IPS DF 4.7 (cell line): Measurements from ENCODE around the gene QRFPR.
"Not testable (repeated sequence)": the region's sequence is repeated elsewhere in the genome, so short reads cannot be mapped to it uniquely, and the experiment has no call there.

Experiments used
- DNase-seq: peaks from one replicate; pipeline ENCODE4 v3.0.0-alpha.2; 2013; ENCODE audit warnings: low spot score; ENCODE audit errors: extremely low read depth

Gene QRFPR

DNA sequence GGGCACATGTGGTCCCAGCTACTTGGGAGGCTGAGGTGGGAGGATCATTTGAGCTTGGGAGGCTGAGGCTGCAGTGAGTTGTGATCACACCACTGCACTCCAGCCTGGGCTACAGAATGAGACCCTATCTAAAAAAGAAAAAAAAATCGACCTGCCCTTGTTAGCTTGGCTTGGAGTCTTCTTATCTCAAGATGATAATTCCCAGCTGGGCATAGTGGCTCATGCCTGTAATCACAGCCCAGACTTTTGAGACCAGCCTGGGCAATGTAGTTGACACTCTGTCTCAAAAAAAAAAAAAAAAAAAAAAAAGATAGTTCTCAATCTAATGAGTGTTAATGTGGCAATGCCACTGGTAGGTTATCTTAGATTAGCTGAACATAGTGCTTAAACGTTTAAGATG lies 41.0 kb downstream of the QRFPR start:
- no peak for DNase-seq

DNA sequence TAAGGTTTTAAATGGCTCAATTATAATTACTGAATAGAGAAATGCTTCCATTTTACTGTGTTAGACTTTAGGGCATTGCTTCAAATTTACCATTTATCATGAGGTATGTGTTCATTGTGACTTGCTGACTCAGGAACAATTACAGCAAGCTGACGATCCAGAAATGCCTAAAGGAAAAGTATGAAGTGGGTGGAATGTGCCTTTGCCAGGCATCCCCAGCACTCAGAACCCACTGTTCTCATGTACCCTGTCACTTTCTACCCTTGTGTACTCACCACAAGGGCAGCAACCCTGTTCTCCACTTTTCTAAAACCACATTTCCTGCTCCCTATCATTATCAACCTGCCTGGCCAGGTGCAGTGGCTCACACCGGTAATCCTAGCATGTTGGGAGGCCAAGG lies 41.5 kb downstream of the QRFPR start:
- DNase-seq, result no peak

DNA sequence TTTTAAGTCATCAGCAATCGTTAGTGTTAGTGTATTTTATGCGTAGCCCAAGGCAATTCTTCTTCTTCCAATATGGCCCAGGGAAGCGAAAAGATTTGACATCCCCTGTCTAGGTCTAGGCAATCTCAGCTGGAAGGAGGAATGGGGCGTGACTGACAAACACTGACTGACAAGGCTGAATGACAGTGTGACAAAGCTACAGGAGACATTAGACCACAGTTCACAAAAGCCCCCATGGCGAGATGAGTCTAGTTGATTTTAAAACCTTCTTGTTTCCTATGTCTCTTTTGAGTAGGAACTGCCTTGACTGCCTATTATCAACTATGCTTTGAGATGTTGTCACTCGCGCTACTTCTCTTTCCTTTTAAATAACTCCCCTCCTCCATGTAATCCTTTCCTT lies 42.3 kb downstream of the QRFPR start:
- DNase-seq, result no peak

DNA sequence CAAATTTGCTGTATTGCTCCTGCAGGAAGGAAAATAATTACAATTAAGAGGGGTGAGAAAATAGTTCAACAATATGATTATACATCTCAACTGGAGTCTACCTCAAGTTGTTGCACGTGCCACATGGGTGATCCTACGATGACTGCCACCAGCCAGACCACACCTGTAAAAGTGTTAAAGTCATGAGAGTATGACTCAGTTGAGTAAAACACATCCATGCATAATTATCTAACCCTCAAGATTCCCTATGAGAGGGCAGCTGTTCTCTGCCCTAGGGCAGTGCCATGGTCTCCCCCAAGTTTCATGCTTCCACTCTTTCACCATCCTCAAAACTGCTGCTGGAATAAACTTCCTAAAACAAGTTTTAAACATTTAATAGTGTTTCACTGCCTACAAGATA lies 44.1 kb downstream of the QRFPR start:
- DNase-seq, result no peak

DNA sequence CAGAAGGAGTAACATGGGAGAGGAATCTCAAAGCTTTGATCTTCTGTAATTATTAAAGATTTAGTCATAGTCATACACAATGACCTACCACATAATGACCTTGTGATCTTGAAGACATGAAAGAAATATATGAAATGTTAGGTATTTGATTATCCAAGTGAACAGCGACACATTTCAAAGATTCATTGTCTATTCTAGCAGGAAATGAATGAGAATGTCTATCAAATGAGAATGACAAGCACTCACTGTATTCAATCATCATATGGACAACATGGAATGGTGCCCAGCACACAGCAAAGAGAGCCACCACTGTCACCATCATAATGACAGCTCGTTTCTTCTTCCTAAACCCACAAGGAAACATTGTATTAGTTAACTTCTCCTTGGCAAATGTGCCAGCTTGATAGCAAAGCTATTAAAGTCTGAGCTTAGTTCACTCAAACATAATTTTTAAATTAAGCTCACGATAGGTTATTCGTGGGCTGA lies 50.6 kb downstream of the QRFPR start:
- DNase-seq, result no peak

DNA sequence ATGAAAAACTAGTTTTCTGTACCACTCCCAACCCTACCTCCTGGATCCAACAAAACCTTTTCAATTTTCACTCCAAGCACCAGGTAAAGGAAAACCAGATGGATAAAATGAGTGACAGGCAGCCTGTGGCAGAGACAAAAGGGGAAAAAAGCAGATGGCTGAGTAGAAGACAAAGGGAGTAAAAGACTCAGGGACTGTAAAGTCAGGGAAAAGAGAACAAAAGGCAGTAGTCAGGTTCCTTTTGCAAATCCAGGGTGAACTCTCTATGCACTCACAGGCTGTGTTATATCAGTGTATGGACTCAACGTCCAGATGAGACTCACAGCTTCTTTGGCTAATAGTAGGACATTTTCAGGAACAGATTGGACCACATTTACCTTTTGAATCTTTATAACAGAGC lies 54.2 kb downstream of the QRFPR start:
- no peak for DNase-seq

DNA sequence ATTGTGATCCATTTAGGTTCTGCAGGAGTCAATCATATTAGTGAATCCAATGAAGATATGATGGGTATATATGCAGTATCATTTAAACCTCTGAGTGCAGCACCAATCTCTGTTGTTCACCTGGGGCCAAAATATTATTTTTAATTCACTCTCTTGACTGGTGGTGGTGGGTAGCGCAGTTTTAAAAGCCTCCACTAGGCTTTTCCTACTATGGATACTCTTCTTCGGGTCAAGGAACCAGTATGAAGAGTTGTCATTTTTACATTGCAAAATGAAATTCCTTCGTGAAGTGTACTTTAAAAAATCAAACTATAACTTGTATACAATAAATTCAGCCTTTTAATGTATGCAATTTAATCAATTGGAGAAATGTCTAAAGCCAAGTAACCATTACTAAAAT lies 56.5 kb downstream of the QRFPR start:
- DNase-seq, result no peak

DNA sequence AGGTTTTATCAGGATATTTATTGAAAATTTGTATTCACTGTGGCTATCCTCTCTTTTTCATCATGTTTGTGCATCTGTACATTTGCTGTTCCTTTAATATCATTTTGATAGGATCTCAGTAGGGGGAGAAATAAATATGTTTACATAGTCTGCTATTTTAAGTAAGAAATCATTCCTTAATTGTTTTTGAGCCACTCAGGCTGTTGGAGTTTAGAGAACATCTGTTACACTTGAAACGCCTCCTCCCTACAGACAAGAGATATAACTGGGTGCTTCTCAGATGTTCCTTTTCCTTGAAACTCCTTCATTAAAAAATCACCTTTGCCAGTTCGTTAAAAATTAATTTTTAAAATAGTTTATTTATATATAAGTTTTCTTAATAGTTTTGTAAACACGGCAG lies 59.4 kb downstream of the QRFPR start:
- no peak for DNase-seq

DNA sequence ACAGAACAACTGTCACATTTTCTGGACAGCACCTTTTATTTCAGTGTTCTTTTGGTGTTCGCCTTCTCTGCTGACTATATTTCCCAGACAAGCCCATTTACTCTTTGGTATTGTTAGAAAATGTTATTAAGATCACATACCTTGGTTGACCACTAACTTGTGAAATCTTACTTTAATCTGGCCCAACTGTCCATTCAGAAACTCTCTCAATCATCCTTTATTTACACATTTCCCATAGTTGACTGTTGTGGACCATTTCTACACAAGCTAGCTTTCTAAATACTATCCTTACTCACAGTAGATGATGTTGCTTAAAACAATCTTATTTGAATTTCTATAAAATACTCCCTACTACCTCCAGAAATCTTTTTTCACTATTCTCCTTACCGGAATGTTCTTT lies 64.7 kb downstream of the QRFPR start:
- no peak for DNase-seq

DNA sequence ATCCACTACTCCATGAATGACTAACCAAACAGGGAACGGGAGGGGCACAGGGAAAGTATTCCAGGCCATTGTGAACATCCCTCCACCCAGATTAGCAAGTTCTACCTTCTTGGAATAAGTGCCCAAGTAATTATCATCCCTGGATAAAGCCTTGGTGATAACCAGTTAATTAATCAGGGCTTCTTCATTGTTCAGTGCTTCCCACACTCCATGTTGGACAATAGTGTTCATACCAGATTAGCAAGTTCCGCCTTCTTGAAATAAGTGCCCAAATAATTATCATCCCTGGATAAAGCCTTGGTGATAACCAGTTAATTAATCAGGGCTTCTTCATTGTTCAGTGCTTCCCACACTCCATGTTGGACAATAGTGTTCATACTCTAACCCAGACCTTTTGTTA lies 67.4 kb downstream of the QRFPR start:
- DNase-seq, result not testable (repeated sequence)

DNA sequence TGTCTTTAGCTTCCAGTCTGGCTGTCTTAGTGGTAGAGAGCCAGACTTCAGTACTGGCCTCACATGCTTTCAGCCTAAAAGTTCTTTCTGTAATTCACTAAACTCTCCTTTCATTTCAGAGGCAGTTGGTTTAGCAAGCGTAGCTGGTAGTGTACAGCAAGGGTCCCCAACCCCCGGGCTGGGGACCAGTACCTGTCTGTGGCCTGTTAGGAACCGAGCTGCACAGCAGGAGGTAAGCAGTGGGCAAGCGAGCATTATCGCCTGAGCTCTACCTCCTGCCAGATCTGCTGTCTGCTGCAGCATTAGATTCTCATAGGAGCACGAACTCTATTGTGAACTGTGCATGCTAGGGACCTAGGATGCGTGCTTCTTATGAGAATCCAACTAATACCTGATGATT lies 72.0 kb downstream of the QRFPR start:
- no peak for DNase-seq

DNA sequence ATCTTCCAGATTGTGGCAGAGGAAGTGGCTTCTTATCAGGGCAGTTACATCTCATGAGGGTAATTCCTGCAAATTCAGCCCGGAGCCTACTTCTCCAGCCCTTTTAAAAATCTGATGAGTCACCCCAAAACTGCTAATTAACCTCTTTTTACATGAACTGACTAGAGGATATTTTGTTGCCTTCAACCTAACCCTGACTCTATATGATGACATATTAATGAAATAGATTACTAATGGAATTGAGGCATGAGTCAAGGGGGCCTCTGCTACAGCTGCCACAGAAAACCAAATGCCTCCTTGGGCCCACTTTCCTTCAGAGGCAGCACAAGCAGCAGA lies 72.5 kb downstream of the QRFPR start:
- no peak for DNase-seq

DNA sequence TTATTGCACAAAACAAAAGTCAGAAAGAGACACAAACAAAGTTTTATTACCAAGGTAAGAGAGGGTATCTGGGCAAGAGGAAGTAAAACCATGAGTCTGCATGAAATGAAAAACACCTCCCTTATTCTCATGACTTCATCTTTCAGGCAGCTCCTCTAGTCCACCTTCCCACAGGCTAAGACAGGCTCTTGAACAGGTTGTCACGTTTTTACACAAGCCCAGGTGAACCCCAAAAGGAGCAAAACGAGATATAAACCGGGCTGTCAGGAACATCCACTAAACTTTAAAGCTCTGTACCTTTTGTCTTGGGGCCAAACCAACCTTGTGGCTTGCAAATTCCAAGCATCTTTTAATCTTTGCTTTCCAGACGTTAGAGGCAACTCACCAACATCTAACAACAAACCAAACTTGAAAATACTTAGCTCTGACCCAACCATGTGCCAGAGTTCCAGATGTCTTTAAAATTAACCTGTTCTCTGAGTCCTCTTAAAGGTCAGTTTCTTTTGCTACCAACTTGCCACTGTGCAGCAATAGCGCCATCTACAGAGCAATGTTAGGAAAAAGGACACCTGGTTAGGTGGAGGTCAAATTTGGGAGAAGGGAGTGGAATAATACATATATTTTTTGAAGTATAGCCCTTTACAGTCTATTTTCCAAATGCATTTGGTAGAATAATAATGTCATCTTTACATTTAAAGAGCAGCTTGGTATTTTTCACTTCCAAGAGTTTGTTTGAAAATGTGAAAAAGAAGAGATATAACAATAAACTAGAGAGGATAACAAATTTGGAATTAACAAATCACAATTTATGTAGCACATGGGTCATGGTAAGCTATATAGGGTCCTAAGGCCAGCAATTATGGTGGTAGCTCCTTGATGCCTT lies 73.1 kb downstream of the QRFPR start:
- DNase-seq, result peak; percentile 30

DNA sequence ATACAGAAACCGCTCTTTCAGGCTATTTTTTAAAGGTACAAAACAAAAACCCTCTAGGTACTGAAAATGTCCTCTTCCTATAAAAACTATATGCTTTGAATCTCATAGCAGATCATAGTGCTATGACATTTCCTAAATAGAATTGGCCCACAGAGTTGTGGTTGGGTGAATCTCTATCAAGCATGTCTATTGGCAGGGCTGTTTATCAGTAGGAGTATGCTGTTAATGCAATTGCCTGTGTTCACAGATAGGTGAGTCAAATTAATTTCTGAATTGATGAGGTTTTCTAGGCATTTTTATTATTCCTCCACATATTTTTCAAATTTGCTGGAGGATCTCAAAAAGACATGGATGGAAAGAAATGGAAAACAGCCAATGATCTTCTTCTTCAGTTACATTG lies 73.9 kb downstream of the QRFPR start:
- no peak for DNase-seq

DNA sequence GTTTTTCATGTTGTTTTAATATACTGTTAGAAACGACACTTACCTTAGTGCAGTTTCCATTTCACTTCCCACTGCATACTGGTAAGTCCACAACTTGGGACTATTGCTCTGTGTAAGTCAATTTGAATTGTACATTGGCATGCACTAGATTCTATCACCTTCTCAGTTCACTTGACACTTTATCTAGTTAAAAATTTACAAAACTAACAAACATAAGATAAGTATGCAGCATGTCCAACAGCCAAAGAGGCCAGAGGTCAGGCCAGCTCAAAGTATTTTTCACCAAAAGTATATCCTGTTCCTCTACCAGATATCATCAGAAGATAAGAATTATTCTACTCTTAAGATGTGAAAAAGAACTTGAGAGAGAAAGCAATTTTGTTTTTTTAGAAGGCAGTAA lies 75.9 kb downstream of the QRFPR start:
- no peak for DNase-seq

DNA sequence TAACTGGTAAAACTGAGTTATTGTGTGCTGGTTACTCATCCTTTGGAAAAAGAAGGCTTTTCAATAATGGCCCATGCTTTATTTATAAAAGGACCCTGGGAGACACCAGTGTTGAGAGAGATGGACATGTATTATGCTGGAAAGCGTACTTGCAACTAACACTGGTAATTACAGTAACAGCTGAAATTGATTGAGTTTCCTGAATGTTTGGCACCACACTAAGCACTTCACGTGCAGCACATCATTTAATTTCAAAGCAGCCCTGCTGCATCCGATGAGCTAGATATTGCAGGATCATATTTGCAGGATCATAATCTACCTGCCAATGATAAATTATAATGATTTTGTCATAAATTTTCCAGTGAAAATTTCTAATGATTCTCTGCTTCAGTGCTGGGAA lies 81.5 kb downstream of the QRFPR start:
- DNase-seq, result no peak

DNA sequence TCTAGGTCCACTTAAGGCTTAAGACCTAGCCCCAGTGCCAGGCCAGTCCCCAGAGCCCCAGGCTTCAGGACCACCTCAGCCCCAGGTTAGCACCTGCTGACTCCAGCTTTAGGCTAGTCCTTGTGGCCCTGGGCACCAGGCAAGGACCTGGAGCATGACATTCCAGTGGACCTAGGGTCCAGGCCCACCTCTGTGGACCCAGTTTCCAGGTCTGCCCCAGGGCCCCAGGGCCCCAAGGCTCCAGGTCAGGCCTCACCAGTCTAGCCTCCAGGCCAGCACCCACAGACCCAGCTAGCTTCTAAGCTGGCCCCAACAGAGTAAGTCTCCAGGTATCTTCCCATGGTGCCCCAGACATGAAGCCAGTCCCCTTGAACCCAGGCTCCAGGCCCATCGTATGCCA lies 97.5 kb downstream of the QRFPR start:
- DNase-seq, result no peak

DNA sequence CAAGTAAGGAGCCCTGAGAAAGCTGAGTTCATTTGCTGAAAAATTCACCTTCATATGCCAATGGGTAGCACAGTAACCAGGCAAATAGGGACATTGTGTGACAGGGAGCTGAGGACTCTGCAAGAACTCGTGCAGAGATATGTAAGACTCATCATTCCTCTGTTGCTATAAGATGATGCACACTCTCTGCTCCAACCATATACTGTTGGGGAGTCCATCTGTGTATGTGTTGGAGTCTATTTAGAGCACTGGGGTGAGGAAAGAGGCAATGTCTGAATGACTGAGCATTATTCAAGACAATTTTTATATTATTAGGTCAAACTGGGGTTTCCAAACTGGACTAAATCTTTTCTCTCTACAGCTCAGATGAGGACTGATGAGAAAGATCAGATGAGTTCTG lies 100.4 kb downstream of the QRFPR start:
- no peak for DNase-seq

DNA sequence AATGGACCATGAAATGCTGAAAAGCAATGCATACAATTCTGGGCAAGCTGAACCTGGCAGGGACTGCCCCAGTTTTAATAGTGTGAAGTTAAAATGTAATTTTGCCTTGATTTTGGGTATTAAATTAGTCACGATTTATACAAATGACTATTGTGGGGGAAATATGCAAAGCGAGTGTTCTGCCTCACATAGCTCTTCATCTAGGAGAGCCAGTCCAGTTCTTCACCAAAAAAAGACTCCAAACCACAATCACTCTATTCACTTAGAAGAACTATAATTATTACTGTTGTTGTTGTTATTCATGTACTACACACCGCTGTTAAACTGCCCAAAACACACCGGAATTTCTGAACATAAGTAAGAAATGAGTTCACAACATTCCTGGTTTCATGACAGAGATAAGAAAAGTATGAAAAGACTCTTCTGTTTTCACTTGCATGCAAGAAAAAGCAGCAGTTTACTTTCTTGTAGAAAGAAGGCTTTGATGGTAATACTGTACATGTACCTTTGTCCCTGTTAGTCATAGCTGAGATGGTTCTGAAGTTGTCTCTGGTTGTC lies 101.9 kb downstream of the QRFPR start:
- no peak for DNase-seq
